Measurements from ENCODE around the gene UBLCP1. TPM values are rescaled to one million over a fixed set of nuclear protein-coding genes. Genes with fewer than 3 reads are reported as not detected.

The UBLCP1 gene
- total and polyA plus RNA-seq, 8 donors: 29.9 to 49.9 (median 37.3) TPM

GRCh38 chr5:159244890-159245289 is 18.2 kb upstream of the UBLCP1 start:
- ATAC-seq: no peak
- H3K4me1 ChIP-seq: peaks cover 0 to 13% of the 10 kb centered on the region in 2 donors

GRCh38 chr5:159249158-159249557 is 13.9 kb upstream of the UBLCP1 start:
- no peak for ATAC-seq
- no peak for TF ChIP-seq CTCF (IDR thresholded peaks at IDR 0.05)
- Histone ChIP-seq H3K4me3 (no peak overlapping the region), H3K9me3 (no peaks in the 10 kb centered on the region), H3K27me3 (peaks cover 0 to 5% of the 10 kb centered on the region in 2 donors), H3K36me3 (no peaks in the 10 kb centered on the region), H3K27ac (no peak overlapping the region), H3K4me1 (no peaks in the 10 kb centered on the region)
- intact Hi-C loops (cut with DNase I): no loop called here
- DNase-seq: no peak

More at GRCh38 chr5:159244890-159245289, 18.2 kb upstream of the UBLCP1 start:
- H3K9me3 ChIP-seq: no peaks in the 10 kb centered on the region
- peaks cover 0 to 5% of the 10 kb centered on the region in 2 donors for H3K27me3 ChIP-seq
- no peaks in the 10 kb centered on the region for H3K36me3 ChIP-seq
- no peak overlapping the region for H3K4me3 ChIP-seq
- no peak for DNase-seq
- no peak for TF ChIP-seq CTCF (IDR thresholded peaks at IDR 0.05)
- intact Hi-C loops (cut with DNase I): no loop called here
- H3K27ac ChIP-seq: no peak overlapping the region

GRCh38 chr5:159252195-159252594 is 10.9 kb upstream of the UBLCP1 start:
- DNase-seq (no peak), ATAC-seq (no peak)
- no peaks in the 10 kb centered on the region for H3K9me3 ChIP-seq
- TF ChIP-seq CTCF (IDR thresholded peaks at IDR 0.05): no peak
- no peaks in the 10 kb centered on the region for H3K4me1 ChIP-seq
- H3K4me3 ChIP-seq: no peak overlapping the region
- intact Hi-C loops (cut with DNase I): no loop called here
- no peaks in the 10 kb centered on the region for H3K36me3 ChIP-seq
- H3K27ac ChIP-seq: no peak overlapping the region
- H3K27me3 ChIP-seq: peaks cover 0 to 5% of the 10 kb centered on the region in 2 donors

GRCh38 chr5:159257007-159257406 is 6.1 kb upstream of the UBLCP1 start:
- peaks cover 0 to under 1% of the 10 kb centered on the region in 2 donors for H3K4me1 ChIP-seq
- no peaks in the 10 kb centered on the region for H3K9me3 ChIP-seq
- ATAC-seq (no peak), DNase-seq (no peak)
- no peak overlapping the region for H3K27ac ChIP-seq
- no peak for TF ChIP-seq CTCF (IDR thresholded peaks at IDR 0.05)
- no peaks in the 10 kb centered on the region for H3K27me3 ChIP-seq
- intact Hi-C loops (cut with DNase I): no loop called here
- no peak overlapping the region for H3K4me3 ChIP-seq
- no peaks in the 10 kb centered on the region for H3K36me3 ChIP-seq

GRCh38 chr5:159257629-159258283 is 5.3 kb upstream of the UBLCP1 start:
- DNase-seq: no peak
- no peak for ATAC-seq
- TF ChIP-seq CTCF (IDR thresholded peaks at IDR 0.05): no peak
- H3K27ac ChIP-seq: no peak overlapping the region
- no peak overlapping the region for H3K4me3 ChIP-seq
- no peaks in the 10 kb centered on the region for H3K9me3 ChIP-seq
- no peaks in the 10 kb centered on the region for H3K27me3 ChIP-seq
- peaks cover 0 to 6% of the 10 kb centered on the region in 2 donors for H3K4me1 ChIP-seq
- intact Hi-C loops (cut with DNase I): no loop called here
- H3K36me3 ChIP-seq: no peaks in the 10 kb centered on the region
